Measurements from ENCODE around the gene HERPUD1. TPM values are rescaled to one million over a fixed set of nuclear protein-coding genes. Genes with fewer than 3 reads are reported as not detected.

HERPUD1 gene
- total and polyA plus RNA-seq, 2 of the 13 experiments (the other 11 are each of a cell fraction or from before 2014, with no cell fraction given), result 96.2 to 323 TPM

DNA sequence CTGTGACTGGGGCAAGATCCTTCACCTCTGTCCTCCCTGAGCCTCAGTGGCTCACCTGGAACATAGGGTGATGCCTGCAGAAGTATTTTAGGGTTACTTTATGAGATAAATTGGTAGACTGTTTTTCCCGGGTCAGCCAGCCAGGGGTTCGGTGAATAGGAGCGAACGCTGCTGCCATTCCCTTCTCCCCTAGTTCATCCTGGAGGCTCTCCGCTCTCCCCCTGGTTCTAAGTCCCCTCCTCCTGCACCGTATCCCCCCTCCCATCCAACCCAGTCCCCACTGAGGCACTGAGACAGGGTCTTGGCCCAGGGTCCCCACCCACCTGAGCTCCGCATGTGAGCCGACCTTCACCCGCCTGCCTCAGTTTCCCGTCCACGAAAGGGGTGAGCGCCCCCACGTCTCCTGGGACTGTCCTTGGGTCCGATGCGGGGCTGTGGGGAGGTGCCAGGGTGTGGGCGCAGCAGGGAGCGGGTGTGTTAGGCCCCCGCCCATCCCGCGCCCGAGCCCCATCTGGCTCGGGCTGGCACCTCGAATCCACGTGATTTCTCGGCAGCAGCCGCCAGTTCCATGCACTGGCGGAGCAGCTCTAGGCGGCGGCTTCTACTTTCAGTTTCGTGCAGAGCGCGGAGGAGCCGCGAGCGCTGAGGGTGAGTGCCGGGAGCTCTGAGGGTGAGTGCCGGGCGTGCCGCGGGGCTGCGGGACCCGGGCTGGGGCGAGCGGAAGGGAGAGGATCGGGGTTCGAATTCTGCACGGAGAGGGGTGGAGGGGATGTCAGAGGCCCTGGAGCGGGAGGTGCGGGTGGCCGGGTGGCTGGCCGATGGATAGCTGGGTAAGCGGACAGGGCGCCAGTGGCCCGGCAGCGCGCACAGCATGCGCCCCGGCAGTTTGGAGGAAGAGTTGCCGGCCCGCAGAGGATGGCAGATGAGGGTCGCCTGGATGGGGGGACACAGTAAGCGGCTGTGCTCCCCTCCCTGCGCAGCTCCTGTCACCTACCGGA lies 57.3 kb downstream of the HERPUD1 start, which contains the start of gene NLRC5 (continued):
- TF ChIP-seq AKNA (CRISPR knock-in tag; IDR thresholded peaks at IDR 0.05; ENCODE audit: borderline replicate concordance) (0 out of 2 replicates have a peak, but pooled peaks have one; percentile 47), ZFP36 (IDR thresholded peaks at IDR 0.05; ENCODE audit: borderline replicate concordance, low read depth, low read length, partially characterized antibody) (no peak), TFDP2 (CRISPR knock-in tag; IDR thresholded peaks at IDR 0.05) (peak; percentile 63; the same call in 1 of the 2 replicates), PHF21A (CRISPR knock-in tag; IDR thresholded peaks at IDR 0.05) (peak; percentile 64; the same call in 1 of the 2 replicates), ZNF577 (CRISPR knock-in tag; IDR thresholded peaks at IDR 0.05; ENCODE audit: borderline replicate concordance, low read depth) (no peak), PTBP1 (IDR thresholded peaks at IDR 0.05; ENCODE audit: low read depth, low read length, poor library complexity, severe bottlenecking) (no peak), ZNF589 (CRISPR knock-in tag; conservative IDR thresholded peaks at IDR 0.05) (no peak; the same call in 1 of the 2 replicates), TBL1XR1 (IDR thresholded peaks at IDR 0.05; ENCODE audit: borderline replicate concordance, low read length, partially characterized antibody) (no peak), ZNF510 (CRISPR knock-in tag; IDR thresholded peaks at IDR 0.05; ENCODE audit: low read depth) (no peak; the same call in 1 of the 2 replicates), ZNF333 (CRISPR knock-in tag; IDR thresholded peaks at IDR 0.05; ENCODE audit: borderline replicate concordance) (0 out of 2 replicates have a peak, but pooled peaks have one; percentile 13), KDM2A (CRISPR knock-in tag; IDR thresholded peaks at IDR 0.05; ENCODE audit: borderline replicate concordance, low read depth) (peak; percentile 83), ARNT2 (CRISPR knock-in tag; IDR thresholded peaks at IDR 0.05; ENCODE audit: low read depth) (peak; percentile 72; the same call in 1 of the 2 replicates), ZNF484 (CRISPR knock-in tag; IDR thresholded peaks at IDR 0.05; ENCODE audit: borderline replicate concordance, low read depth) (no peak), NFYB (CRISPR knock-in tag; IDR thresholded peaks at IDR 0.05) (no peak), ZNF639 (CRISPR knock-in tag; conservative IDR thresholded peaks at IDR 0.05) (0 out of 2 replicates have a peak, but pooled peaks have one; percentile 45)
